SU-DHL-6 (cell line): Measurements from ENCODE around the gene SREK1IP1.

Experiments used
- H2AFZ ChIP-seq: fragments of 200-600 bp; sonication (generic); 2 replicates; pipeline ENCODE4 v1.6.1; 2014; ENCODE audit warnings: low read depth, mild to moderate bottlenecking, moderate library complexity, mixed read lengths, antibody characterized with exemption, low read length; ENCODE audit not compliant: severe bottlenecking
- H3F3A ChIP-seq: fragments of 200-600 bp; shearing (Covaris generic); 2 replicates; pipeline ENCODE4 v1.6.0; 2016; ENCODE audit warnings: antibody characterized with exemption, mild to moderate bottlenecking; ENCODE audit not compliant: insufficient read depth
- H3K27ac ChIP-seq: fragments of 200-600 bp; sonication (generic); 2 replicates; pipeline ENCODE4 v1.5.1; 2016; ENCODE audit warnings: low read depth, mild to moderate bottlenecking, low read length, moderate library complexity, mixed read lengths
- H3K27me3 ChIP-seq: fragments of 200-600 bp; sonication (generic), shearing (Covaris generic); 2 replicates; pipeline ENCODE4 v1.6.0; 2014; ENCODE audit warnings: mild to moderate bottlenecking, low read length
- H3K36me3 ChIP-seq: fragments of 200-600 bp; sonication (generic); 2 replicates; pipeline ENCODE4 v1.6.1; 2014; ENCODE audit warnings: mild to moderate bottlenecking, low read length, mixed read lengths
- H3K4me2 ChIP-seq: fragments of 300-600, 200-600 bp; shearing (Covaris generic), sonication (generic); 2 replicates; pipeline ENCODE4 v1.6.0; 2014; ENCODE audit warnings: low read length, low read depth, mild to moderate bottlenecking; ENCODE audit not compliant: poor library complexity, severe bottlenecking
- H3K4me3 ChIP-seq: fragments of 200-600 bp; sonication (generic); 2 replicates; pipeline ENCODE4 v1.5.1; 2014; ENCODE audit warnings: antibody characterized with exemption, low read length, mild to moderate bottlenecking, mixed read lengths; ENCODE audit not compliant: insufficient read depth, poor library complexity, severe bottlenecking
- H3K79me2 ChIP-seq: fragments of 200-600 bp; sonication (generic); 2 replicates; pipeline ENCODE4 v1.6.1; 2014; ENCODE audit warnings: mild to moderate bottlenecking, low read length, moderate library complexity; ENCODE audit not compliant: insufficient read depth
- H3K9ac ChIP-seq: fragments of 200-600 bp; sonication (generic); 2 replicates; pipeline ENCODE4 v1.7.0; 2014; ENCODE audit warnings: mild to moderate bottlenecking, low read length
- H3K9me2 ChIP-seq: fragments of 200-600 bp; sonication (generic); replicated peaks from 2 replicates; pipeline ENCODE4 v1.6.1; 2014; ENCODE audit warnings: low read length; ENCODE audit not compliant: insufficient read depth
- H3K9me3 ChIP-seq: fragments of 200-600 bp; sonication (generic); 2 replicates; pipeline ENCODE4 v1.6.1; 2014; ENCODE audit warnings: low read length, mixed read lengths; ENCODE audit not compliant: insufficient read depth
- H4K20me1 ChIP-seq: fragments of 200-600 bp; sonication (generic); 2 replicates; pipeline ENCODE4 v1.6.1; 2014; ENCODE audit warnings: low read depth, mild to moderate bottlenecking, antibody characterized with exemption, low read length, moderate library complexity, mixed read lengths
- EZH2phosphoT487 ChIP-seq: fragments of 200-600 bp; sonication (generic), shearing (Covaris generic); conservative IDR thresholded peaks from 2 replicates; pipeline ENCODE4 v1.6.1; 2018; ENCODE audit warnings: mild to moderate bottlenecking, antibody characterized with exemption, low read length, moderate library complexity, mixed read lengths
- TF ChIP-seq, protein P1 (sequence below): fragments of 200-600 bp; sonication (generic); IDR thresholded peaks from one replicate; pipeline ENCODE4 v1.5.1; 2017; ENCODE audit warnings: antibody characterized with exemption, mild to moderate bottlenecking, low read length, moderate library complexity; ENCODE audit not compliant: insufficient read depth, poor library complexity, severe bottlenecking

The SREK1IP1 gene

DNA sequence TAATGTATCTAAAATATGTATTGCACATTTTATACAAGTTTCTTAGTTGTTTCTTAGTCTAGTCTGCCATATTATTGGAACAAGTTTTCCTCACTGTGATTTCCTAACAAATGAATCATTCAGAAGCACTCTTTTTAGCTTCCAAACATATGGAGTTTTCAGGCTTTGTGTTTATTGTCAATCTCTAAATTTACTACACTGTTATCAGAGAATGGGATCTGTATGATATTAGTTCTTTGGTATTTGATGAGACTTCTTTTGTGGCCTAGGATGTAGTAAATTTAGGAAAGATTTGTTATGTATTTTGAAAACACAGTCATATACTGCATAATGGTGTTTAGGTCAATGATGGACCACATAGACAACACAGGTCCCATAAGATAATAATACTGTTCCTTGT lies 25.7 kb downstream of the SREK1IP1 start:
- H3K9me3 ChIP-seq, result no peaks in the 10 kb centered on the region
- no peaks in the 10 kb centered on the region for H3K9me2 ChIP-seq

DNA sequence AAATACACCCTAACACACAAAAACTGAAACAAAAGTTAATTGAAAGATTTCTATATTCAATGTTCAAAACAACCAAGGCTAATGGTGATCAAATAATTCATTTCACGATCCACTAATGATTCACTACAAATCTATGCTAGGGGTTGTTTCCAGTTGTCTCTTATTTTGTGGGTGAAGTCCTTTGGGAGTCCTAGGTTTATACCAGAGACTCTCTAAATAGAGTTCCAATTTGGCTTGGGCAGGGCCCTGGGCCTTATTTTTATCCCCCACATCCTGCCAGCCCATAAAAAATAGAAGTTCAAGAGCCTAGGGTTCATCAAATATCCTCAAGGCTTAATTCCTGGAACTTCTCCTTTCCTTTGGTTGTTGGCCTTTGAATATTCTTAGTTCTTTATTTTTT lies 26.1 kb downstream of the SREK1IP1 start:
- Histone ChIP-seq H3K27me3 (no peaks in the 10 kb centered on the region), H3K4me2 (no peak overlapping the region), H4K20me1 (no peaks in the 10 kb centered on the region), H3K27ac (no peak overlapping the region), H3F3A (no peaks in the 10 kb centered on the region), H2AFZ (no peak overlapping the region), H3K79me2 (no peaks in the 10 kb centered on the region), H3K4me3 (no peak overlapping the region), H3K9me2 (no peaks in the 10 kb centered on the region), H3K9me3 (no peaks in the 10 kb centered on the region), H3K9ac (no peak overlapping the region), H3K36me3 (peaks cover 8% of the 10 kb centered on the region; the same call in 1 of the 2 replicates)
- TF ChIP-seq, protein P1, sequence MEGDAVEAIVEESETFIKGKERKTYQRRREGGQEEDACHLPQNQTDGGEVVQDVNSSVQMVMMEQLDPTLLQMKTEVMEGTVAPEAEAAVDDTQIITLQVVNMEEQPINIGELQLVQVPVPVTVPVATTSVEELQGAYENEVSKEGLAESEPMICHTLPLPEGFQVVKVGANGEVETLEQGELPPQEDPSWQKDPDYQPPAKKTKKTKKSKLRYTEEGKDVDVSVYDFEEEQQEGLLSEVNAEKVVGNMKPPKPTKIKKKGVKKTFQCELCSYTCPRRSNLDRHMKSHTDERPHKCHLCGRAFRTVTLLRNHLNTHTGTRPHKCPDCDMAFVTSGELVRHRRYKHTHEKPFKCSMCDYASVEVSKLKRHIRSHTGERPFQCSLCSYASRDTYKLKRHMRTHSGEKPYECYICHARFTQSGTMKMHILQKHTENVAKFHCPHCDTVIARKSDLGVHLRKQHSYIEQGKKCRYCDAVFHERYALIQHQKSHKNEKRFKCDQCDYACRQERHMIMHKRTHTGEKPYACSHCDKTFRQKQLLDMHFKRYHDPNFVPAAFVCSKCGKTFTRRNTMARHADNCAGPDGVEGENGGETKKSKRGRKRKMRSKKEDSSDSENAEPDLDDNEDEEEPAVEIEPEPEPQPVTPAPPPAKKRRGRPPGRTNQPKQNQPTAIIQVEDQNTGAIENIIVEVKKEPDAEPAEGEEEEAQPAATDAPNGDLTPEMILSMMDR, result no peak
- TF ChIP-seq EZH2phosphoT487, result no peak

More for the DNA sequence above, 25.7 kb downstream of the SREK1IP1 start:
- H3K36me3 ChIP-seq, result peaks cover 6% of the 10 kb centered on the region; the same call in 1 of the 2 replicates
- no peak overlapping the region for H3K9ac ChIP-seq
- no peaks in the 10 kb centered on the region for H3F3A ChIP-seq
- H3K27me3 ChIP-seq, result no peaks in the 10 kb centered on the region
- H3K27ac ChIP-seq, result no peak overlapping the region
- H2AFZ ChIP-seq, result no peak overlapping the region
- H3K4me3 ChIP-seq, result no peak overlapping the region
- H4K20me1 ChIP-seq, result no peaks in the 10 kb centered on the region
- H3K4me2 ChIP-seq, result no peak overlapping the region
- TF ChIP-seq, protein P1, result no peak
- TF ChIP-seq EZH2phosphoT487, result no peak
- H3K79me2 ChIP-seq, result no peaks in the 10 kb centered on the region

DNA sequence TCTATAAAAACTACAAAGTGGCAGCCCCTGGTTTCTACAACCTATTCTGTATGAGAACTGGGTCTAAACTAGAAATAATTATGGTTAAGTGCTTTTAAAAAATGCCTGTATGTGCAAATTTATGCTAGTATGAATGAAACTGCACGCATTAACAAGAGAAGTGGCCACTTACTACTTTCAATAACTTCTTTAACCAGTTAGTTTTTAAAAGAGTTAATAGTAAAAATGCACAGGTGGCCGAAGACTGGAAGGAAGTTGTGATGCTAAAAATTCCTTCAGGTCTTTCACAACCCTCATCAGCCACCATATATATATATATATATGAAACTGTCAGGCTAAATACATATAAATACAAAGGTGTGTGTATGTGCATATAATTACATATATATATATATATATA lies 41.3 kb downstream of the SREK1IP1 start:
- Histone ChIP-seq H3K27me3 (no peaks in the 10 kb centered on the region), H3K9me2 (no peaks in the 10 kb centered on the region), H4K20me1 (no peaks in the 10 kb centered on the region), H3K27ac (no peak overlapping the region), H3K79me2 (no peaks in the 10 kb centered on the region), H3K4me3 (no peak overlapping the region), H3K9me3 (no peaks in the 10 kb centered on the region), H3K4me2 (no peak overlapping the region), H3K9ac (no peak overlapping the region), H3K36me3 (peaks cover 4% of the 10 kb centered on the region; the same call in 1 of the 2 replicates), H3F3A (no peaks in the 10 kb centered on the region), H2AFZ (no peak overlapping the region)
- TF ChIP-seq EZH2phosphoT487, result no peak
- TF ChIP-seq, protein P1, result no peak
